NCI-H82 treated with DMSO at 0.1 percent for 48 hours (cell line): ENCODE data around the gene PLPP4.

ENCODE experiments used
- DNase-seq: peaks from one replicate; lab custom pipeline; 2025; ENCODE audit not compliant: unreplicated experiment; lab: John Stamatoyannopoulos, UW

Gene PLPP4

GRCh38 chr10:120516426-120516825 is 59.4 kb downstream of the PLPP4 start:
- DNase-seq = no peak

DNA sequence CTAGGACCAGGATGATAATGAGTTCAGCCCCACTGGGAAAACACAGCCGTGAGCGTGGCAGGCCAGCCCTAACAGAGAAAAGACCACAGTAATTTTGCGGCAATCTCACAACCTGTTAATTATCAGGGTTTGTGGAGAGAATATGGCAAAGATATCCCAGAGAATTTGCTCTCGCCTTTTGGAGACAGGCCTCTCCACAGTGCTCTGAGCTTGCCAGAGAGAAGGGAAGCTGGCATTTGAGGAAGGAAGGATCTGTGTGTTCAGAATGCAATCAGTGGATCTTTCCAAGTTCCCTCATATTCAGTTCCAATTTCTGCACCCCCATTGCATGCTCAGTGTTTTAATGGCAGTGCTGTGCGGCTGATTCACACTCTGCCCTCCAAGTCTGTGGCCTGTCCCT is 60.2 kb downstream of the PLPP4 start:
- no peak for DNase-seq

DNA sequence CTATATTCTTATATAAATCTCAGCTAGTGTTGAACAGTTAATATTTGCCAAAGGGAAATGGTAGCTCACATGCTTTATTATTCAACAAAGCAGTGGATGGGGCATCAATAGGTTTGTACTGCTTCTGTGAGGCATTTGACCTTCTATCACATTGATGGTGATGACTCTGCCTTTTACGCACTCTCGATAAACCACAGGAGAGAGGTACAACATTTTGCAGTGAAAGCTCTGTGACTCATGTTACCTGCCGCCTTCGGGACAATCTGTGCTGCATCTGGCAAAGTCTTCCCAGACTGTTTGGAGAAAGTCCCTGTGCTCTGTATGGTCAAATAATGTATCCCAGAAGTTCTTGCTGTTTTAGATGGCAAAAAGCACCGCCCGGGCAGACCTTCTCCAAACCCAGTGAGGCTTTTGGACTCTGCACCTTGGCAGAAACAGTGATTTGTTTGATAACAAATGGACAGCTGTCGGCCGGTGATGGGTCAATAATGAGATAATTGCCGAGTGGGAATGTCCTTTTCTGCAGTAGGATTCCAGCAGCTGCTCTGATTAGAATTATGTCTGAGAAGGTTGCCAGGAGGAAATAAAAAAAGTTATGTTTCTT is 61.0 kb downstream of the PLPP4 start:
- no peak for DNase-seq

- DNase-seq = no peak
These were observed 64.9 kb downstream of the PLPP4 start for GRCh38 chr10:120521880-120522279.

- DNase-seq = no peak
These were observed 70.7 kb downstream of the PLPP4 start for GRCh38 chr10:120527691-120528090.

GRCh38 chr10:120530699-120531098 is 73.7 kb downstream of the PLPP4 start:
- DNase-seq = no peak

- no peak for DNase-seq
These were observed 81.1 kb downstream of the PLPP4 start for GRCh38 chr10:120538091-120538490.

DNA sequence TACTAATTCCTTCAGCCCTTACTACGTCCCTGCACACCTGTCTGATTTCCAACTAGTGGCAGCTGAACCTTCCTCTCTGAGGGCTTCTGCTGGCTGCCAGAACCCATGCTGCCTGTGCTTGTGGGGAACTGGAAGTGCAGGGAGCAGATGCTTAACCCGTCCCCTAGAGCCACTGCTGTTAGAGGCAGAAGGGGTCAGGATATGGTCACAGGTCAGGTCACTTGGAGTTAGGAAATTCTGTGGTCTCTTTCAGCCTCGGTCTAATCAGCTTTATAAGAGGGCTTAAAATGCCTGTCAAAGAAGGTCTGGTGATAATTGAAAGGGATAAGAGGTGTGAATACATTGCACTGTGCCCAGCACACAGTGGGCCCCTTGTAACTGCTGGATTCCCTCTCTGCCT is 82.0 kb downstream of the PLPP4 start:
- DNase-seq = no peak

GRCh38 chr10:120540486-120540885 is 83.5 kb downstream of the PLPP4 start:
- no peak for DNase-seq

DNA sequence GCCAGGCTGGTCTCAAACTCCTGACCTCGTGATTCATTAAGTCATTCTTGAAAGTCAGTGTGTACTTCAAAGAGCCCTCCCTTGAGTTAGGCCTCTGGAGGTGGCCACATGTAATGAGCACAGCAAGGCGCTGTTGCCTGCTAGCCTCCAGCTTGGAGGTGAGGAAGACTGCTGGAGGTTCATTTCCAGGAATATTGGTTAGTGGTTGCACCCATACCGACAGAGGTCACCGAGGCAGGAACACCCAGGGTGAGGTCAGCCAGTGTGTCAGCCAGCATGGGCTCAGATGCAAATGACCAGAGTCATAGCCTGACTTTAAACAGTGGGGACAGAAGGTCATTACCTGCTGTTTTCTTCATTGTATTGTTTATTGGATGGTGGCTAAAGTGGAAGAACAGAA is 85.0 kb downstream of the PLPP4 start:
- DNase-seq = no peak

- no peak for DNase-seq
These were observed 85.6 kb downstream of the PLPP4 start for GRCh38 chr10:120542591-120542990.

GRCh38 chr10:120543291-120543690 is 86.3 kb downstream of the PLPP4 start:
- DNase-seq = no peak

DNA sequence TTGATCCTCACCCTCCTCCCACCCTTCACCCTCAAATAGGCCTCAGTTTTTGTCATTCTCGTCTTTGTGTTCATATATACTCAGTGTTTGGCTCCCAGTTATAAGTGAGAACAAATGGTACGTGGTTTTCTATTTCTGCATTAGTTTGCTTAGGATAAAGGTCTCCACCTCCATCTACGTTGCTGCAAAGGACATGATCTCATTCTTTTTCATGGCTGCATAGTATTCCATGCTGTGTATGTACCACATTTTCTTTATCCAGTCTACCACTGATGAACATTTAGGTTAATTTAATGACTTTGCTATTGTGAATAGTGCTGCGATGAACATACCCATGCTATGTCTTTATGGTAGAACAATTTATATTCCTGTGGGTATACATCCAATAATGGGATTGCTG is 91.2 kb downstream of the PLPP4 start:
- DNase-seq = no peak

GRCh38 chr10:120552262-120552661 is 95.2 kb downstream of the PLPP4 start:
- DNase-seq = no peak

GRCh38 chr10:120553911-120554310 is 96.9 kb downstream of the PLPP4 start:
- DNase-seq = no peak

GRCh38 chr10:120555436-120555835 is 98.4 kb downstream of the PLPP4 start:
- no peak for DNase-seq

DNA sequence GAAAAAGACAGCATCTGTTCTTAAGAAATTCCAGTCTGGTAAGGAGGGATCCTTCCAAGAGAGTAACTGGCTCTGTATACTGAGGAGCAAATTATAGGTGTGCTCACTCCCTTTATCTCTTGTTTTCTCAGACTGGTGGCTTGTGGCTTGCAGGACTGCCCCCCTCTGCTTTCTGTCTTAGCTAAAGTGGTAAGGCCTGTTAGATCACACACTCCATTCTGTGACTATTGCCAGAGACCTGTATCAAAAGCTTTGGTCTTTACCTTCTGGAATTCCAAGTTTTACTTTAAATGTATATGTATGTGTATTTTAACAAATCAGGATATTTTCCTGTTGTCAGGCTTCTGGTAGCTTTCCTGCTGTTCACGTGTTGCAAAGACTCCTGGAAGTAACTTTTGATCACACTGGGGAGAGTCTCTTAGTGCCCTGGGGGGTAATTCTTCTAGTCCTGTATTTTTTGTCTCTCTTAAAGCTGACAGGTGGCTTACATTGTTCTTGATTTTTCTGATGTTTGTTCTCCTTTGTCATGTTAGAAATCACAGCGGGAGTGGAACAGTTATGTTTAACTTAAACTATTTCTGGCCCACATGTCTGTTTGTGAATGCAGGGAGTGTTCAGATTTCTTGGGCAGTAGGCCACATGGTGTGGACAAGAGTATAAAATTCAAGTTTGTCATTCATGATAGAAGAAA is 99.0 kb downstream of the PLPP4 start:
- DNase-seq = no peak

- no peak for DNase-seq
These were observed 100.3 kb downstream of the PLPP4 start for GRCh38 chr10:120557311-120557710.

DNA sequence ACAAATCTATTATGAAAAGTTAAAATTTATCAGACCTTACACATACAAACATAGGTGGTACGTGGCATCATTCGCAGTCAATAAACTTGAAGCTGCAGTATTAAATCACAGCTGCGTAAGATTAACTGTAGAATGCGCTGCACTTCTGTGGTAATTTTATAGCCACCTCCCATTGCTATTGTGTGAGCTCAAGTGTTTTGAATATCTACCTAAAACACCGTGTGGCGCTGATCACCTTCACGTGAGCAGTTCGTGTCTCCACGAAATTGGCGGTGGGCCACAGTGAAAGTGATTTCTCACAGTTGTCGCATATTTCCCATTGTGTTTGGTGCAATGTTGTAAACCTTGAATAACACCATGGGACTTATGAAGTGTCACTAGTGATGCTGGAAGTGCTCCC is 102.8 kb downstream of the PLPP4 start:
- DNase-seq = no peak

DNA sequence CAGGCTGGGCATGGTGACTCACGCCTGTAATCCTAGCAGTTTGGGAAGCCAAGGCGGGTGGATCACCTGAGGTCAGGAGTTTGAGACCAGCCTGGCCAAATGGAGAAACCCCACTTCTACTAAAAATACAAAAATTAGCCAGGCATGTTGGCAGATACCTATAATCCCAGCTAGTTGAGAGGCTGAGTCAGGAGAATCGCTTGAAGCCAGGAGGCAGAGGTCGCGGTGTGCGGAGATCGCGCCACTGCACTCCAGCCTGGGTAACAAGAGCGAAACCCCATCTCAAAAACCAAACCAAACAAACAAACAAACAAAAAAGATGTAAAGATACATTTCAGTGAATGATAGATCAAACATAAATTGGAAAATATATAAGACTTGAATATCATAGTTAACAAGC is 105.9 kb downstream of the PLPP4 start:
- no peak for DNase-seq

GRCh38 chr10:120570418-120570817 is 113.4 kb downstream of the PLPP4 start:
- no peak for DNase-seq

DNA sequence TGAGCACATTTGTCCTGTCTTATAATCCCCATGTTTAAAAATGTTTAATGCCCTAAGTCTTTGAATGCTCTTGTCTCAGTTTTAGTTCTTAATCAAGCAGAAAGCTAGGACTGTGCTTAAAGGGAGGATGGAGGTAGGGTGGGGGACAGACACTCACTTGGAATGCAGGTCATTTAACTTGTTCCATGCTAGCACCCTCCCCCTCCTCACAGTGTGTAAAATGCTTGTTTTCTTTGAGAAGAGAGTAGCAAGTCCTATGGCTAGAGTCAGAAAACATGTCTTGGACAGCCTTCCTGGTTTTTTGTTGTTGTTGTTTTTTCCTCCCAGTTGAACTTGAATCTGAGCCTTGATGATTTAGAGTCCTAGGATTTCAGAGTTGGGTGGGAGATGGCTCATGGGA is 114.2 kb downstream of the PLPP4 start:
- DNase-seq = no peak

DNA sequence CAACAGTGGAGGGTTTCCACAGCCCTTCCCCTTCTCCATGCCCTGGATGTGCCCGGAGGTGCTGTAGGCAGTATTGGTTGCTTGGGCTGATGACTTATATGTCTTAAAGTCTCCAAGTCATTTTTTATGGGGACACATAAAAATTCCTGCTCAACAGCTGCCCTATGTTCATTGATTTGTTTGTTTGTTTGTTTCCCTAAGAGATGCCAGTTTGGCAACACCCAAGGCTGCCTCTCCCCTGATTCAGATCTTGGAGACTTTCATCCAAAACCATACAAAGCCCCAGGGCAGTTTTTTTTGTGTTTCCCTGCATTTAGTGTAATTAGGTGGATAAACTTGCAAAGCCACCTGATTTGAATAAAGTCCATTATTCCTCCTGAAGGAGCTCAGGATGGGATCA is 115.3 kb downstream of the PLPP4 start:
- DNase-seq = no peak
